ENCODE measurements around the gene ATP8B3. TPM values are rescaled to one million over a fixed set of nuclear protein-coding genes. Genes with fewer than 3 reads are reported as not detected.

The ATP8B3 gene
- 4.0 and 5.9 TPM in 2 replicates for total RNA-seq

GRCh38 chr19:1811942-1812425 lies at the start of gene ATP8B3:
Gene ATP8B3, minus strand, starts transcription at chr19:1812276. Its CDS starts 540 bp downstream, at chr19:1811736.

DNA sequence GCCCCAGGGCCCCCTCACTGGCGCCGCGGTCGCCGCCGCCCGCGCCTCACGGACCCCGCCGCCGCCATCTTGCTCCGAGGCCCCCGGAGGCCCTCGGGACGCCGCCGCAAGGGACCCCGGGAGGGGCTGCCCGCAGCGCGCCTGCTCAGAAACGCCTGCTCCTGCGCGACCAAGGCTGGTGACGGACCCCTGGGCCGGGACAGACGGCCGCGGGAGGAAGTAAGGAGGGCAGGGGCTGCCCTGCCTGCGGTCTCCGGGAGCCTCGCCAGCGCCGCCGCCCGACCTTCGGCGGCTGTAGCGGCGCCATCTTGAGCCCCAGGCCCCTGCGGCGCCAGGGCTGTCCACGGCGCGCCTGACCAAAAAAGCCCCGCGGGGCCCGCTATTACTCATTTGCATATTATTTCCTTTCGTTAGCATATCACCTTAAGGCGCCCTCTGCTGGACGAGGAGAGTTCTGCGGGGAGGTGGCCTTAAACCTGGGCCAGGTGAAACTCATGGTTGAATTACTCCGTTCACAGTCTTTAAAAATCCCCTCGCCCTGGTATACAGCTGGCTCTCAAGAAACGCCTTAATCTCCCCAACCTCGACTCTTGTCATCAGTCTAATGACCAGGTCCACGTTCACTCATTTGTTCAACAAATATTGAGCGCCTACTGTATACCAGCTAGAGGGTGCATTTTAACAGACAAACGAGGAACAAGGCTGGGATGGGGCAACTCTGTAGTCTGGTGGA lies 36.5 kb upstream of the ATP8B3 start, which contains the start of gene REXO1:
REXO1 (minus strand) TSS at position 85 of the 733 bp plus-strand sequence. CDS start 125 bp downstream, outside the sequence.

GRCh38 chr19:1752757-1753728 lies 59.0 kb downstream of the ATP8B3 start, which contains the start of gene ONECUT3:
Gene ONECUT3, plus strand, starts transcription at chr19:1753506. Its CDS starts 157 bp downstream, at chr19:1753663.

Other genes with a start within 250 kb of the ATP8B3 start
- gene MEX3D, start 244.0 kb downstream of the ATP8B3 start, total RNA-seq, result 80.5 and 91.2 TPM in 2 replicates
- 67.5 and 121 TPM in 2 replicates for gene MBD3, start 219.4 kb downstream of the ATP8B3 start, total RNA-seq
- gene UQCR11, start 206.8 kb downstream of the ATP8B3 start, total RNA-seq, result 37.4 and 43.6 TPM in 2 replicates
- 50.3 and 85.7 TPM in 2 replicates for gene TCF3, start 159.7 kb downstream of the ATP8B3 start, total RNA-seq
- gene ONECUT3, start 58.8 kb downstream of the ATP8B3 start, total RNA-seq, result not detected in 2 replicates
- gene REXO1, start 36.2 kb upstream of the ATP8B3 start, total RNA-seq, result 13.7 and 19.7 TPM in 2 replicates
- 5.5 and 6.5 TPM in 2 replicates for gene KLF16, start 51.3 kb upstream of the ATP8B3 start, total RNA-seq
- gene ABHD17A, start 73.2 kb upstream of the ATP8B3 start, total RNA-seq, result 80.1 and 125 TPM in 2 replicates
- gene ADAT3, start 93.1 kb upstream of the ATP8B3 start, total RNA-seq, result 5.3 and 9.0 TPM in 2 replicates
- 51.4 and 80.5 TPM in 2 replicates for gene SCAMP4, start 93.1 kb upstream of the ATP8B3 start, total RNA-seq
- gene CSNK1G2, start 128.9 kb upstream of the ATP8B3 start, total RNA-seq, result 60.1 and 73.4 TPM in 2 replicates
- gene BTBD2, start 203.4 kb upstream of the ATP8B3 start, total RNA-seq, result 64.7 and 71.1 TPM in 2 replicates
- gene MKNK2, start 239.0 kb upstream of the ATP8B3 start, total RNA-seq, result 92.2 and 104 TPM in 2 replicates